A673 (cell line): ENCODE measurements around the gene KRIT1.

Source experiments
- CTCF ChIP-seq: fragments of 300-800, 200-600 bp; sonication (generic); conservative IDR thresholded peaks from 2 replicates; pipeline ENCODE4 v1.5.1; 2017; ENCODE audit warnings: low read depth, mild to moderate bottlenecking, antibody characterized with exemption, low read length, moderate library complexity, mixed read lengths
- EZH2 ChIP-seq: fragments of 200-600 bp; sonication (generic); IDR thresholded peaks from 2 replicates; pipeline ENCODE4 v1.6.1; 2017; ENCODE audit warnings: borderline replicate concordance, low read depth, mild to moderate bottlenecking, mixed read lengths, antibody characterized with exemption, low read length; ENCODE audit not compliant: poor library complexity, severe bottlenecking

- TF ChIP-seq CTCF = no peak
- no peak for TF ChIP-seq EZH2
Measured at GRCh38 chr7:92251181-92251580, 5.5 kb upstream of the KRIT1 start.
